Smooth muscle cell (in vitro differentiated cells): ENCODE data around the gene DMP1. TPM values are rescaled to one million over a fixed set of nuclear protein-coding genes. Genes with fewer than 3 reads are reported as not detected.

Experiments used
- DNase-seq: peaks from one replicate; lab custom pipeline; 2025; ENCODE audit not compliant: unreplicated experiment; lab: John Stamatoyannopoulos, UW
- H2AFZ ChIP-seq: fragments of 200-600 bp; sonication (generic); 2 replicates; pipeline ENCODE4 v1.6.0; 2016; ENCODE audit warnings: antibody characterized with exemption, low read depth, mild to moderate bottlenecking
- H3F3A ChIP-seq: fragments of 200-600 bp; sonication (generic); 2 replicates; pipeline ENCODE4 v1.6.0; 2017; ENCODE audit warnings: antibody characterized with exemption, low read depth
- H3K27ac ChIP-seq: fragments of 200-600 bp; sonication (generic); 2 replicates; pipeline ENCODE4 v1.5.1; 2016; ENCODE audit warnings: low read depth, mild to moderate bottlenecking
- H3K27me3 ChIP-seq: fragments of 200-600 bp; sonication (generic); 2 replicates; pipeline ENCODE4 v1.6.1; 2016; ENCODE audit warnings: low read depth, mild to moderate bottlenecking
- H3K36me3 ChIP-seq: fragments of 200-600 bp; sonication (generic); 2 replicates; pipeline ENCODE4 v1.5.1; 2016; ENCODE audit warnings: low read depth
- H3K4me1 ChIP-seq: fragments of 200-600 bp; sonication (generic); 2 replicates; pipeline ENCODE4 v1.5.1; 2016; ENCODE audit warnings: low read depth
- H3K4me2 ChIP-seq: fragments of 200-600 bp; sonication (generic); 2 replicates; pipeline ENCODE4 v1.6.0; 2016; ENCODE audit warnings: mild to moderate bottlenecking
- H3K4me3 ChIP-seq: fragments of 200-600 bp; sonication (generic); 2 replicates; pipeline ENCODE4 v1.5.1; 2016; ENCODE audit warnings: mild to moderate bottlenecking
- H3K79me2 ChIP-seq: fragments of 200-600 bp; sonication (generic); 2 replicates; pipeline ENCODE4 v1.6.0; 2016; ENCODE audit warnings: low read depth, mild to moderate bottlenecking
- H3K9ac ChIP-seq: fragments of 200-600 bp; sonication (generic); 2 replicates; pipeline ENCODE4 v1.6.0; 2016; ENCODE audit warnings: low read depth
- H3K9me3 ChIP-seq: fragments of 200-600 bp; sonication (generic); replicated peaks from 2 replicates; pipeline ENCODE4 v1.5.1; 2016; ENCODE audit warnings: low read depth
- H4K20me1 ChIP-seq: fragments of 200-600 bp; sonication (generic); 2 replicates; pipeline ENCODE4 v1.6.0; 2016; ENCODE audit warnings: low read depth
- WGBS: methylation state at CpG from one replicate; pipeline ENCODE4 v1.1.7; 2016; ENCODE audit warnings: low lambda C conversion rate; 5-methylcytosine and 5-hydroxymethylcytosine counted together
- polyA plus RNA-seq: library from polyadenylated mRNA; unstranded; fragments of >200 nt; fragmentation: Nextera tagmentation; extraction: Ambion mirVana; gene quantifications from 2 replicates; pipeline ENCODE4 v1.2.1, GENCODE V29; 2016
- total RNA-seq: library from RNA; depleted of rRNA; stranded (reverse); fragments of >200 nt; gene quantifications from 2 replicates; pipeline ENCODE4 v1.2.3, GENCODE V29; 2014
- TF ChIP-seq, protein P1 (sequence below): fragments of 200-600 bp; sonication (generic); IDR thresholded peaks from 2 replicates; pipeline ENCODE4 v1.5.1; 2017; ENCODE audit warnings: borderline replicate concordance, mild to moderate bottlenecking, antibody characterized with exemption; ENCODE audit not compliant: insufficient read depth, poor library complexity, severe bottlenecking

The DMP1 gene
- total and polyA plus RNA-seq, 2 experiments from 2014 or later, result not detected

- Histone ChIP-seq H3K36me3 (no peaks in the 10 kb centered on the region), H3K79me2 (no peaks in the 10 kb centered on the region), H3K4me2 (no peak overlapping the region), H3K27ac (no peak overlapping the region), H2AFZ (no peak overlapping the region), H3K9me3 (no peaks in the 10 kb centered on the region), H3K27me3 (peaks cover 6% of the 10 kb centered on the region), H3K4me3 (no peak overlapping the region), H3K9ac (no peak overlapping the region), H3K4me1 (no peaks in the 10 kb centered on the region), H4K20me1 (no peaks in the 10 kb centered on the region), H3F3A (no peaks in the 10 kb centered on the region)
- 95% methylated on average over 4 of the region's 4 CpGs for WGBS
- no peak for DNase-seq
- TF ChIP-seq, protein P1, sequence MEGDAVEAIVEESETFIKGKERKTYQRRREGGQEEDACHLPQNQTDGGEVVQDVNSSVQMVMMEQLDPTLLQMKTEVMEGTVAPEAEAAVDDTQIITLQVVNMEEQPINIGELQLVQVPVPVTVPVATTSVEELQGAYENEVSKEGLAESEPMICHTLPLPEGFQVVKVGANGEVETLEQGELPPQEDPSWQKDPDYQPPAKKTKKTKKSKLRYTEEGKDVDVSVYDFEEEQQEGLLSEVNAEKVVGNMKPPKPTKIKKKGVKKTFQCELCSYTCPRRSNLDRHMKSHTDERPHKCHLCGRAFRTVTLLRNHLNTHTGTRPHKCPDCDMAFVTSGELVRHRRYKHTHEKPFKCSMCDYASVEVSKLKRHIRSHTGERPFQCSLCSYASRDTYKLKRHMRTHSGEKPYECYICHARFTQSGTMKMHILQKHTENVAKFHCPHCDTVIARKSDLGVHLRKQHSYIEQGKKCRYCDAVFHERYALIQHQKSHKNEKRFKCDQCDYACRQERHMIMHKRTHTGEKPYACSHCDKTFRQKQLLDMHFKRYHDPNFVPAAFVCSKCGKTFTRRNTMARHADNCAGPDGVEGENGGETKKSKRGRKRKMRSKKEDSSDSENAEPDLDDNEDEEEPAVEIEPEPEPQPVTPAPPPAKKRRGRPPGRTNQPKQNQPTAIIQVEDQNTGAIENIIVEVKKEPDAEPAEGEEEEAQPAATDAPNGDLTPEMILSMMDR, result no peak
Measured at GRCh38 chr4:87614292-87614890, 35.7 kb upstream of the DMP1 start.

DNA sequence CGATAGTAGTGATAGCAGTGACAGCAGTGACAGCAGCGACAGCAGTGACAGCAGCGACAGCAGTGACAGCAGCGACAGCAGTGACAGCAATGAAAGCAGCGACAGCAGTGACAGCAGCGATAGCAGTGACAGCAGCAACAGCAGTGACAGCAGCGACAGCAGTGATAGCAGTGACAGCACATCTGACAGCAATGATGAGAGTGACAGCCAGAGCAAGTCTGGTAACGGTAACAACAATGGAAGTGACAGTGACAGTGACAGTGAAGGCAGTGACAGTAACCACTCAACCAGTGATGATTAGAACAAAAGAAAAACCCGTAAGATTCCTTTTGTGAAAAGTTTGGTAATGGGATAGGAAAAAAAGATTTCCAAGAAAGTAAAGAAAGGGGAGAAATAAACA, 33.8 kb upstream of the DMP1 start:
- H3K27me3 ChIP-seq, result peaks cover 17% of the 10 kb centered on the region
- no peak overlapping the region for H3K4me2 ChIP-seq
- H2AFZ ChIP-seq, result no peak overlapping the region
- no peak overlapping the region for H3K9ac ChIP-seq
- H4K20me1 ChIP-seq, result no peaks in the 10 kb centered on the region
- no peaks in the 10 kb centered on the region for H3K79me2 ChIP-seq
- H3K27ac ChIP-seq, result no peak overlapping the region
- H3F3A ChIP-seq, result no peaks in the 10 kb centered on the region
- TF ChIP-seq, protein P1, result no peak
- H3K9me3 ChIP-seq, result no peaks in the 10 kb centered on the region
- DNase-seq, result no peak
- 78% methylated on average over 9 of the region's 9 CpGs for WGBS
- no peaks in the 10 kb centered on the region for H3K4me1 ChIP-seq
- H3K36me3 ChIP-seq, result no peaks in the 10 kb centered on the region
- H3K4me3 ChIP-seq, result no peak overlapping the region

- H3K9me3 ChIP-seq, result no peaks in the 10 kb centered on the region
- H3K4me2 ChIP-seq, result no peak overlapping the region
- H3K9ac ChIP-seq, result no peak overlapping the region
- DNase-seq, result no peak
- H3F3A ChIP-seq, result no peaks in the 10 kb centered on the region
- no peak overlapping the region for H2AFZ ChIP-seq
- H3K4me1 ChIP-seq, result no peaks in the 10 kb centered on the region
- 92% methylated on average over 6 of the region's 6 CpGs for WGBS
- no peaks in the 10 kb centered on the region for H4K20me1 ChIP-seq
- TF ChIP-seq, protein P1, result no peak
- no peak overlapping the region for H3K4me3 ChIP-seq
- H3K27me3 ChIP-seq, result peaks cover 26% of the 10 kb centered on the region
- H3K27ac ChIP-seq, result no peak overlapping the region
- no peaks in the 10 kb centered on the region for H3K36me3 ChIP-seq
- H3K79me2 ChIP-seq, result no peaks in the 10 kb centered on the region
Measured at GRCh38 chr4:87620086-87620485, 30.0 kb upstream of the DMP1 start.

DNA sequence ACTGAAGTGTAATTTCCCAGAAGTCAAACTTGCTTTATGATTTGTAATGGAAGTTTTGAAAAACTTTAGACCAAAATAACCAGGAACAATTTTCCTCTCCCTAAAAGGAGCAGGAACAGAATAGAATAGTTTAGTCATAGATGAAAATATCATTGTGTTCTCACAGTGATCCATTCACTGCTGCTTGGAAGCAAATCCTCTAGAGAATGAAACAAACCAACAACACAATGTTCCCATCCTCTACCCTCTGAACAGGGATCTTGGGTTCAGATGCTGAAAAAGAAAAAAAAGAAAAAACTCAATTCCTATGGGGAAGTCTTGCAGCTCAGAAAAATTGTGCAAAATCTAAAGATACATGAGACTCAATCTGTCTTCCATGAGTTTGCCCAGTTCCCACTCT, 29.6 kb upstream of the DMP1 start:
- Histone ChIP-seq H3K27ac (no peak overlapping the region), H3K4me2 (no peak overlapping the region), H3K36me3 (no peaks in the 10 kb centered on the region), H3F3A (no peaks in the 10 kb centered on the region), H3K9ac (no peak overlapping the region), H3K9me3 (no peaks in the 10 kb centered on the region), H4K20me1 (no peaks in the 10 kb centered on the region), H3K79me2 (no peaks in the 10 kb centered on the region), H3K4me1 (no peaks in the 10 kb centered on the region), H3K4me3 (no peak overlapping the region), H3K27me3 (peaks cover 26% of the 10 kb centered on the region), H2AFZ (no peak overlapping the region)
- no peak for DNase-seq
- TF ChIP-seq, protein P1, result no peak
